Measurements from ENCODE around the gene SYT8. TPM values are rescaled to one million over a fixed set of nuclear protein-coding genes. Genes with fewer than 3 reads are reported as not detected.

SYT8 gene
- total RNA-seq, 2 donors from 2014 or later, result not detected

GRCh38 chr11:1829039-1829820 lies 5.6 kb upstream of the SYT8 start:
- ATAC-seq (no peak), DNase-seq (no peak)
- intact Hi-C loops (cut with DNase I), result no loop called here

- intact Hi-C loops (cut with DNase I), result loop anchor here in 1 of 2 donors (5.0 kb wide), 1 partner anchor 178 kb away; no protein-coding TSS in a partner anchor
- ATAC-seq (no peak), DNase-seq (no peak)
Measured at GRCh38 chr11:1830004-1830321, 4.8 kb upstream of the SYT8 start.

GRCh38 chr11:1830322-1831223 lies 4.2 kb upstream of the SYT8 start:
- no peak for ATAC-seq
- intact Hi-C loops (cut with DNase I), result loop anchor here in 1 of 2 donors (5.0 kb wide), 1 partner anchor 178 kb away; no protein-coding TSS in a partner anchor
- DNase-seq, result no peak

- intact Hi-C loops (cut with DNase I), result loop anchor here (2.0 to 5.0 kb wide), 3 partner anchors 137 to 179 kb away; no protein-coding TSS in a partner anchor
- no peak for DNase-seq
- no peak for ATAC-seq
Measured at GRCh38 chr11:1831338-1832210, 3.2 kb upstream of the SYT8 start.

- intact Hi-C loops (cut with DNase I), result loop anchor here (2.0 to 5.0 kb wide), 3 partner anchors 138 to 180 kb away; no protein-coding TSS in a partner anchor
- ATAC-seq, result peak; percentile 71 to 74
- peak; percentile 60 for DNase-seq
Measured at GRCh38 chr11:1832211-1832919, 2.4 kb upstream of the SYT8 start.

DNA sequence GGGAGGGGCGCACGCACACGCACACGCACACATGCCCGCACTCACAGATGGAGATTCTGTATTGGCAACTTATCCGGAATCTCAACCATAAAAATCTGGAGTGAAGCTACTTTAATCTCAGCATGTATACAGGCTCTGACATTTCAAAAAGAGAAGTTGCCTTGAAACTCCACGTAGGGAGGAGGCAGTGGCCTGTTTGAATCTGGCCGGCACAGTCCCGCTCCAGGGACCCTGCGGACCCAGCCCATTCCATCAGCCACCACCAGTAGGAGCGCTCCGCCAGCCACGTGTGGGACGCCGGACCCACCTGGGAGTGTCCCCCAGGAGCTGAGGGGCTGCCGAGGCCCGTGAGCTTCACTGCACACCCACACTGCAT lies 1.9 kb upstream of the SYT8 start:
- intact Hi-C loops (cut with DNase I), result loop anchor here (1.0 to 5.0 kb wide), 4 partner anchors 138 to 181 kb away; no protein-coding TSS in a partner anchor
- DNase-seq (no peak), ATAC-seq (no peak)

DNA sequence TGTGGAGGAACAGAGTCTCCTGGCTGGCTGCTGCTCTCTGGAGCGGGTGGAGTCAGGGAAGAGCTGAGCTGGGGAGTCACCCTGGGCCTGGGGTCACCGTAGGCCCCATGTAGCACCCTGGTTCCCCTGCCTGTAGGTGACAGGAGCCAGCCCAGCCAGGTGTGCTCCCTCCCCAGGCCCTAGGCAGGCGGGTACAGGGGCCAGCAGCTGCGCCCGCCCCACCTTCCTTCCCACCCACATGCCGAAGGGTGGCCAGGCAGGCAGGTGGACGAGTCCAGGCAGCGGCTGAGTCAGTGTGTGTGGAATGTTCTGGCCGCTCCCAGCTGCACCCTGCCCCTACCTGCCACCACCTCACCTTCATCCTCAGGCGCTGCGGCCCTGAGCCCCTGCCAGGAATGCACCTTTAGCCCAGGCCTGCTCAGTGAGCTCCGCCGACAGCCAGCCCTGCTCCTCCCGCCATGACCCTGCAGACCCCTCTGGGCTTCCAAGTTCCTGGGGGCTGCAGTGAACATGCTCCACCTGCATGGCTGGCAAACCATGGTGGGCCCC lies 654 bp upstream of the SYT8 start:
- intact Hi-C loops (cut with DNase I), result loop anchor here in 1 of 2 donors (5.0 kb wide), 1 partner anchor 182 kb away; no protein-coding TSS in a partner anchor
- DNase-seq (no peak), ATAC-seq (peak in 1 of 2 donors; percentile 8)

GRCh38 chr11:1835671-1836010 lies 851 bp downstream of the SYT8 start:
- intact Hi-C loops (cut with DNase I), result loop anchor here (2.0 to 5.0 kb wide), 2 partner anchors 315 to 317 kb away; no protein-coding TSS in a partner anchor
- DNase-seq (peak; percentile 20), ATAC-seq (no peak)

DNA sequence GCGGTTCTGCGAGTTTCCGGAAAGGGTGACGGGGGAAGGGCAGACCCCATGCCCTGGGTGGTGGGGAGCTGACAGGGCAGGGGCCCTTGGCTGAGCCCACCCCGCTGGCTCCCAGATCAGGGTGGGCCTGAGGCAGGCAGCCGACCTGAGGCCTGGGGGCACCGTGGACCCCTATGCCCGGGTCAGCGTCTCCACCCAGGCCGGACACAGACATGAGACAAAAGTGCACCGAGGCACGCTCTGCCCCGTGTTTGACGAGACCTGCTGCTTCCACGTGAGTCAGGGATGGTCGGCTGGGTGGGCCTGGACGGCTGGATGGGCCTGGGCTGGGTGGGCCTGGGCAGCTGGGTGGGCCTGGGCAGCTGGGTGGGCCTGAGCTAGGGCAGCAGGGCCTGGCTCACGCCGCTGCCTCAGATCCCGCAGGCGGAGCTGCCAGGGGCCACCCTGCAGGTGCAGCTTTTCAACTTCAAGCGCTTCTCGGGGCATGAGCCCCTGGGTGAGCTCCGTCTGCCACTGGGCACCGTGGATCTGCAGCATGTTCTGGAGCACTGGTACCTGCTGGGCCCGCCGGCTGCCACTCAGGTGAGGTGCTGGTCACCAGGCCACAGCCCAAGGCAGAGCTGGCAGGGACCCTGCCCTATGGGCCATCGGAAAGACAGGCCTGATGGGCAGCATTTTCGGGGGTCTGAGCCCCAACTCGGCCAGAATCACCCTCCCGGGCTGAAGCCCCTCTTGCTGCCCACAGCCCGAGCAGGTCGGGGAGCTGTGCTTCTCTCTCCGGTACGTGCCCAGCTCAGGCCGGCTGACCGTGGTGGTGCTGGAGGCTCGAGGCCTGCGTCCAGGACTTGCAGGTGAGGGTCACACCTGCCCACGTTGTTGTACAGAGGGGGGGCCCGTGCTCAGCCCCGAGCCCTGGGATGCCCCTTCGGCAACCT lies 1.5 kb downstream of the SYT8 start:
- intact Hi-C loops (cut with DNase I), result loop anchor here (2.0 to 5.0 kb wide), 2 partner anchors 315 to 316 kb away; no protein-coding TSS in a partner anchor
- DNase-seq, result peak; percentile 17

GRCh38 chr11:1837171-1838076 lies 2.6 kb downstream of the SYT8 start:
- peak; percentile 70 for DNase-seq
- ATAC-seq, result peak; percentile 52 to 69
- intact Hi-C loops (cut with DNase I), result loop anchor here (2.0 to 5.0 kb wide), 2 partner anchors 313 to 315 kb away; no protein-coding TSS in a partner anchor

More for the DNA sequence above, 1.5 kb downstream of the SYT8 start:
- no peak for ATAC-seq

- intact Hi-C loops (cut with DNase I), result loop anchor here in 1 of 2 donors (5.0 kb wide), 1 partner anchor 314 kb away; no protein-coding TSS in a partner anchor
- ATAC-seq (no peak), DNase-seq (no peak)
Measured at GRCh38 chr11:1838077-1838425, 3.3 kb downstream of the SYT8 start.

DNA sequence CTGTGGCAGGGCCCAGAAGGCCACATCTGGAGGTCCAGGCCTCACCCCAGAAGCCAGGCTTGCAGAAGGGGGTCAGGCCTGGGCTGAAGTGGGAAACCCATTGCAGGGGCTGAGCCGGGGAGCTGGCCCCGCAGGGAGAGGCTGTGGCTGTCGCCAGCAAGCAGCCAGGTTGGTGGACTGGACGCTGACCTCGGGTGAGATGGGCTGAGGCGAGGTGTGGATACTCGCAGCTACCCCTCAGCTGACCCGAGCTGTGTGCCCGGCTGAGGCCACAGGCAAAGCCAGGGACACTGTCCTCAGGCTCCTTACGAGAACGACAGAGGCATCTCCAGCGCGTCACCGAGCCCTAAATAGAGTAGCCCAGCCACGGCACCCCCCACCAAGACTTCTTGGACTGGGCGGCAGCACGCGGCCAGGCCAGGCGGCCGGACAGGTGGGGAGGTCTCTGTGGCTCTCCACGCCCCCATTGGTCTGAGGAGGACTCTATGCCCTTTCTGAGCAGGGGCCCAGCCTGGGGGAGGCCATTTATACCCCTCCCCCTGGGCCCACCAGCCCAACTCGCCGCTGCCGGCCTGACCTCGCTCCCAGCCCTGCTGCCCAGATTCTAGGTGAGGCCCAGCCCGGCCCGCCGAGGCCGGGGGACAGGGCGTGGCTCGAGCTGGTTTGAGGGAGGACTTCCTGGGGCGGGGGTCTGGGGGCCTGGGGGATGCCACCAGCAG lies 3.8 kb downstream of the SYT8 start, which contains the start of gene TNNI2:
Gene TNNI2, plus strand, starts transcription at position 556 of the 719 bp plus-strand sequence. CDS start 716 bp downstream, outside the sequence.
- DNase-seq (no peak), ATAC-seq (no peak)
- intact Hi-C loops (cut with DNase I), result loop anchor here in 1 of 2 donors (5.0 kb wide), 1 partner anchor 314 kb away; no protein-coding TSS in a partner anchor

DNA sequence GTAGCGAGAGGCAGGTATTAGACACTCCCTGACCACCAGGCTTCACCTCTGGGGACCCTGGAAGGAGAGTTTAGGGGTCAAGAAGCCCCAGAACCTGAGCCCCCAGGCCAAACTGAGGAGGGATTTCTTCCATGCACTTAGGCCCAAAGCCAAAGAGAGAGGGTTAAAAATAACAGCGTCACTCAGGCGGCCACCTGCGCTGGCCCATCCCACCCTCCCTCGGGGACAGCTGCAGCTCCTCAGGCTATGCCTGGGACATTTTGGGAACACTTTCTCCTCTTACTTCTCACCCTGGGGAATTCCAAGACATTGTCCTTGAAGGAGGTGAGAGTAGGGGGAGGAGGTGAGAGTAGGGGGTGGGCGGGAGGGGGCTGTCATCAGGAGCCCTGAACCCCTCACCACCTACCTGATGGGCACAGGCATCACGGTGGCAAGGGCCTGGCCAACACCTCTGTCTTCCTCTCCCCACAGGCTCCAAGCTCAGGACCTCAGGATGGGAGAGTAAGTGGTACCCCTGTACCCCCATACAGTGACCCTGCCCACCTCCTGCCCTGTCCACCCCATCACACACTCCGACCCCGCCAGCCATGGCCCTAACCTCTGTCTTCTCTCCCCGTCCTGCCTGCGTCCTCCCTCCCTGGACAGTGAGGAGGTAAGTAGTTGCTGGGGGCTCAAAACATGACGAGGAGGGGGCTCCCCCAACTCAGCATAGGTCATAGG lies 4.6 kb downstream of the SYT8 start:
- no peak for ATAC-seq
- intact Hi-C loops (cut with DNase I), result loop anchor here in 1 of 2 donors (5.0 kb wide), 1 partner anchor 313 kb away; no protein-coding TSS in a partner anchor
- DNase-seq, result no peak
